ENCODE results near the gene IL1RL2. TPM values are rescaled to one million over a fixed set of nuclear protein-coding genes. Genes with fewer than 3 reads are reported as not detected.
A peak's percentile ranks its signal among the peaks of the same experiment; 100 is the strongest.

The IL1RL2 gene
- total RNA-seq, 1 experiment from 2014 or later = not detected

GRCh38 chr2:102245266-102246151 is 58.7 kb downstream of the IL1RL2 start:
- no peak for DNase-seq
- Histone ChIP-seq H3K27me3 (no peaks in the 10 kb centered on the region), H3K4me3 (no peak overlapping the region), H3K9me3 (no peaks in the 10 kb centered on the region), H3K36me3 (no peaks in the 10 kb centered on the region)

DNA sequence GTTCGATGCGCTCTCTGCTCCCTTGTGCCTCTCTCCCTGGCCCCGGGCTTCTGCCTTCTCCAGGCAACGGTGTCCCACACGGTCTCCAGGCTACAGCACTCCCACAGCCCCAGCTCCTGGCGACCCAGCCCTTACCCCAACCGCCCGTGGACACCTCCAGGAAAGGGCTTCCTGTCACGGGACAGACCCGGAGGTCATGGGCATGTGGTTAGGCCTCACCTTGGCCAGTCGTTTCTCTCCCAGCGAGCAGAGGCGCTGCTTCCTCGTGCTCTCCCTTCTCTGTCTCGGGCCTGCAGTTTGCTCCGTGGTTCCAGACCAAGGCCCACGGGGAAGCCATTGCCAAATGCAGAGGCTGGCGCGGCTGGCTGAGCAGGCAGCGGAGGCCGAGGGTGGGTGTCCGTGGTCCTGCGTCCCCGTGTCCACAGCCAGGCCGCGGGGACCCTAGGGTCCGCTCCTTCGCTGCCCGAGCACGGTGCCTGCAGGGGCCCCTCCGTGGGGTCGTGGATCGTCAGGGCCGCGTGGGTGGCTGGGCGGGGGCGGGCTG is 63.5 kb downstream of the IL1RL2 start:
- Histone ChIP-seq H3K9me3 (no peaks in the 10 kb centered on the region; the same call in 1 of the 2 replicates), H3K36me3 (no peaks in the 10 kb centered on the region), H3K27me3 (no peaks in the 10 kb centered on the region), H3K4me3 (no peak overlapping the region)
- no peak for DNase-seq

- no peak for DNase-seq
- Histone ChIP-seq H3K9me3 (no peaks in the 10 kb centered on the region; the same call in 1 of the 2 replicates), H3K27me3 (no peaks in the 10 kb centered on the region), H3K4me3 (no peak overlapping the region), H3K36me3 (no peaks in the 10 kb centered on the region)
These were observed 64.4 kb downstream of the IL1RL2 start for GRCh38 chr2:102251042-102251848.

- no peak for DNase-seq
- Histone ChIP-seq H3K27me3 (no peaks in the 10 kb centered on the region), H3K9me3 (no peaks in the 10 kb centered on the region; the same call in 1 of the 2 replicates), H3K36me3 (no peaks in the 10 kb centered on the region), H3K4me3 (no peak overlapping the region)
These were observed 65.0 kb downstream of the IL1RL2 start for GRCh38 chr2:102251849-102252203.

GRCh38 chr2:102252236-102252635 is 65.4 kb downstream of the IL1RL2 start:
- DNase-seq = no peak
- no peaks in the 10 kb centered on the region; the same call in 1 of the 2 replicates for H3K9me3 ChIP-seq

DNA sequence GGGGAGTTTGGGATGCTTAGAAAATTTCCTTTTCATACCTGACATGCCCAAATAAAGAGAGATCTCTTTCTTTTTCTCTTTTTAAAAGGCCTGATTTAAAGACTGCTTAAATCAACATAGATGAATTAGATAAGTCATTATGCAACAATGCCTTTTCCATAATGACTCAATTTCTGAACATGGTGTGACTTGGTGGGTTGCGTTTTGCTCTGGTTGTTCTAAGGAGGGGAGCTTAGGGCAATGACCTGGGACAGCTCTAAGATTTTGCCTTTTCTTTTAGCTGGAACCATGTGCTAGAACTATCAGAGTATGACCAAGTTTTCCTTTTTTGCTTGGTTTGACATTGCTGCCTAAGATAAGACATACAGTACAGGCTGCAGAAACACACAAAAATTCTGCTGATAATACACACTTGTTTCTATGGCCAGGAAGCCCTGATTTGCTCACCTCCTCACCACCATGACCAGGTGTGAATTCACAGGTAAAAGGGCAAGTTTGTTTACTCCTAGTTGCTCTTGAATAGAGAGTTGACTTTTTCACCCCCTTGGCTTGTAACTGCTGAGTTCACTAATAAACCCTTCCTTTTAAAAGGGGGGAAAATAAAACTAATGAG is 66.4 kb downstream of the IL1RL2 start:
- H3K36me3 ChIP-seq = no peaks in the 10 kb centered on the region
- DNase-seq = no peak
- H3K27me3 ChIP-seq = no peaks in the 10 kb centered on the region
- H3K9me3 ChIP-seq = no peaks in the 10 kb centered on the region; the same call in 1 of the 2 replicates
- no peak overlapping the region for H3K4me3 ChIP-seq

More at GRCh38 chr2:102252236-102252635, 65.4 kb downstream of the IL1RL2 start:
- Histone ChIP-seq H3K4me3 (no peak overlapping the region), H3K36me3 (no peaks in the 10 kb centered on the region), H3K27me3 (no peaks in the 10 kb centered on the region)

GRCh38 chr2:102253753-102254150 is 66.9 kb downstream of the IL1RL2 start:
- no peaks in the 10 kb centered on the region for H3K27me3 ChIP-seq
- H3K9me3 ChIP-seq = peaks cover 1% of the 10 kb centered on the region; the same call in 1 of the 2 replicates
- no peak overlapping the region for H3K4me3 ChIP-seq
- DNase-seq = no peak
- H3K36me3 ChIP-seq = no peaks in the 10 kb centered on the region

DNA sequence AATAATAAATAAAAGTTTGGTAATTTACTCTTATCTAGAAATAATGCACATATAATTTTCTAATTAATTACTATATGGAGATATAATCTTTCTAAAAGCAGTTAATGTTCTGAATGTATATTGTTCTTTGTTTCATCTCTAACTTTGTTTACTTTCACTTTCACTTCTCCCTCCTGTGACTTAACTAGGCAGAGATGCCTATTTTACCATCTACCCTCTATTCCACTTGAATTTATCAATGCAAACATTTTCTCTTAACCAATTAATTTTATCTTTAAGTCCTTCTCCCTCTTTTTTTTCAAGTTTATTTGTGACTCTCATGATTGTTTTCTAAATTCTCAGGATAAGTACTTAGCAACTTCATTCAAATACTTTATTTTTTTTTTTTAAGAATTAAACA is 69.5 kb downstream of the IL1RL2 start:
- no peak for DNase-seq
- Histone ChIP-seq H3K36me3 (no peaks in the 10 kb centered on the region), H3K9me3 (peaks cover 6% of the 10 kb centered on the region; the same call in 1 of the 2 replicates), H3K4me3 (peak overlapping the region; percentile 21), H3K27me3 (no peaks in the 10 kb centered on the region)

DNA sequence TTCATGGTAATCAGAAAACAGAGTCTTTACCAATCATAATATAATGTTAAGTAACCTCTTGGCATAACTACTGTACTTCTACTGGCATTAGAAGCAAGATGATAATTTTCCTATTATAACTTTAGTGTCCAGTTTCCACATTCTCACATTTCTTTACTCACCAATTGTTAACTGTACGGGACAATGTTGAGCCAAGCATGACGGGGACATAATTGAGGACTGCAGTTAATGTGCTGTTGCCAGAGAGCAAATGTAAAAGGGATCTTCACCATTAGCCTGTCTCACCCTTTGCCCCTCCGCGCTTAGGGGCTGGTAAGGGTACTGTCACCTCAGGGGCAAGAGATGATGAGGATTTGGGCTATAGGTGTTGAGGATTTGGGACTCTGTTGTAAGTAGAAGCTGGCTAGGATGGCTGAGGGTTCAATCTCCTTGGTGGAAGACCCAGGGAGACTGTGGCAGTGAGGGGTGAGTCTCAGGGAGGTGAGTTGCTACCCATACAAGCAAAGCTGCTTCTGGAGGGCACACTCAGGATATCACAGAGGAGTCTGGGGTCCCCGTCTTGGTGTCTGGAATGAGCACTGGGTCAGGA is 70.1 kb downstream of the IL1RL2 start:
- Histone ChIP-seq H3K4me3 (no peak overlapping the region), H3K9me3 (peaks cover 6% of the 10 kb centered on the region; the same call in 1 of the 2 replicates), H3K27me3 (no peaks in the 10 kb centered on the region), H3K36me3 (no peaks in the 10 kb centered on the region)
- no peak for DNase-seq

GRCh38 chr2:102258025-102258385 is 71.2 kb downstream of the IL1RL2 start:
- no peak for DNase-seq
- H3K9me3 ChIP-seq = 0 out of 2 replicates have a peak, but pooled peaks cover 6% of the 10 kb centered on the region
- H3K36me3 ChIP-seq = no peaks in the 10 kb centered on the region
- H3K4me3 ChIP-seq = no peak overlapping the region
- no peaks in the 10 kb centered on the region for H3K27me3 ChIP-seq

DNA sequence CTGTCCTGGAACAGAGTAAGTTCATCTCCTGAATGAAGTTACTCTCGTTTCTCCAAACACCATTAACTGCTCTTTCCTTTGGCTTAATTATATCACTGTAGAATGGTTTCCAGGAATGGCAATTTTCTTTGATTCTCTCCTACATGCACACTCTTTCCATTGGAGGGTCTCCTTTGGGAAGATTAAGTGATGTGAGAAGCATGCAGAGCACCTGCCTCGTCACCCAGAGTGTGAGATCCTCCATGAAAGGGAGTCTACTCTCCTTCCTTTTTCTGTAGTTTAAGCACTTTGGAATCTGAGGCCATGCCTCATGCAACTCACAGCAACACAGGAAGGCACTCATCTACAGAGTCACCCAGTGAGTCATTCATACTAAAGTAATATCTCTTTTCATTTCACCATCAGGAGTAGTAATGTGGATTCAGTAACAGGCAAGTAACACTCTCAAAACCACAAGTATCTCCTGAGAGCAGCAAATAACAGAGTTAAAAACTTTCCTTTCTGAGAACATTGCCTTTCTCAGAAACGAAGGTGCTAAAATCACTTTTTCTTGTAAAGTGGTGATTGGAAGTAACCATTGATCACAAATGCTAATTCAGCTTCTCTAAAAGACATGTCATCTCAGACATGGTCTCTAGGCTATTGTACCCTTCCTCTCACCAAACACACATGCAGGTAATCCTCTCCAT is 71.7 kb downstream of the IL1RL2 start:
- Histone ChIP-seq H3K36me3 (no peaks in the 10 kb centered on the region), H3K9me3 (0 out of 2 replicates have a peak, but pooled peaks cover 6% of the 10 kb centered on the region), H3K27me3 (no peaks in the 10 kb centered on the region), H3K4me3 (no peak overlapping the region)
- peak; percentile 22 for DNase-seq

DNA sequence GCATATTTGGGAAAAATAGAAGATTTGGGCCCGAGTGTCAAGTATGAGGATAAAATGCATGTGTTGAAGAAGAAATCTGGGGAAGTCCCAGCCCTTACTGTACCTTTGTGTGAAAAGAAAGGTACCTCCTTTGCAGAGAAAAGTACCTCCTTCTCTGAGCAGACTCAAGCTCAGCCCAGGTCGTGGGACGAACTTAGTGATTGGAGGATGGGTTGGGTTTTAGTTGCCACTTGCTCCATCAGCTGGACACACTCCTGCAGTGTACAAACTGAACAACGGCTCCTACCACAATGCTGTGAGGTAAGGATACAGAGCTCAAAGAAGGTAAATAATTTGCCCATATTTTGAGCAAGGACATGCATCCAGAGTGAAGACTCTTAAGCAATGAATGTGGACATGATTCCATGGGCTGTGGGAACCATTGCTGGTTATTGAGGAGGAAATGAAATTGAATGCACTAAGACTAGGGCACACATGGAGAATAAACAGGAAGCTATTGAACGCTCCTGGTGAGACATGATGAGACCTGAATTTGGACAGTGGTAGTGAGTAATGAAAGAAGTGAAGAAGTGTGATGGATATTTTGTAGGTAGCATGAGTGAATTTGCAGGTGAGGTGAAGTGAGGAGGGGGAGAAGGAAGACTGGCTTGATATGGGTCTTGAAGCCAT is 74.8 kb downstream of the IL1RL2 start:
- no peaks in the 10 kb centered on the region for H3K36me3 ChIP-seq
- H3K4me3 ChIP-seq = no peak overlapping the region
- no peak for DNase-seq
- H3K9me3 ChIP-seq = 0 out of 2 replicates have a peak, but pooled peaks cover 6% of the 10 kb centered on the region
- H3K27me3 ChIP-seq = no peaks in the 10 kb centered on the region

DNA sequence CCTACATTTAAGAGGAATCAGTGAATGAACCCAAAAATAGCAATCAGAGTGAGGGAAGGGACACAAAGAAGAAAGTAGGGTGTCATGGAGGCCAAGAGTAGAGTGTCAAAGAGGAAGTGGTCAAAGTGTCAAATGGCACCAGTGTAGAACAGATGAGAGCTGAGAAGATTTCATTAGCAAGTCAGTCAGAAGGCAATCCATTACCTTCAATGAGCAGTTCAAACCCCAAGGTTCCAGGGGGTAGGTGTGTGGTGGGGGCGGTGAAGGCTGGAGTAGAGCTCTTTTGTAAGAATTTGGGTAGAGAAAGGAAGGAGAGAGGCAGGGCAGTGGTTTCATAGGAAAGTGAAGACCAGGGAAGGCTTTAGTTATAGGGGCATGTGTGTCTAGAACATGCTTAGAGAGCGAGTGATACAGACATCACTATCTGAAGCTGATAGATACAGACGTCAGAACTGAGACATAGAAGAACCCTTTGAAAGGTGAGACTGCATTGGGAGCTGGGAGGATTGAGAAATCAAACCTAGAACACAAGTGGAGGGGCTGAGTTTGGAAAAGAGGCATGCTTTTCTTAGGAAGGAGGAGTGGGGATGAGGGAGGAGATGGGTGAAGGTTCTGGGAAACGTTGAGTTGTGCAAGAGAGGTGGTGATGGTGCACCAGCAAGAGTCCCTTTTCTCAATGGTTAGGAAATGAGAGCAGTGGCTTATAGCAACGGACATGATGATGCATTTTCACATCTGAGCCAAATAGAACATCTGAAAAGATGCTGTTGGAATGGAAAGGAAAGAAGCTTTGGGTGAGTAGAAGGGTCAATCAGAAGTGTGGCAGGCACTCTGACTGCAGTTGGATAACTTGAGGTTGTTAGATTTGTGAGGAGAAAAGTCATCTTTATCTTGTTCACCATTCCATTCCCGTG is 75.7 kb downstream of the IL1RL2 start:
- 0 out of 2 replicates have a peak, but pooled peaks cover 6% of the 10 kb centered on the region for H3K9me3 ChIP-seq
- H3K27me3 ChIP-seq = no peaks in the 10 kb centered on the region
- no peak for DNase-seq
- no peak overlapping the region for H3K4me3 ChIP-seq
- H3K36me3 ChIP-seq = no peaks in the 10 kb centered on the region

- no peaks in the 10 kb centered on the region for H3K36me3 ChIP-seq
- no peaks in the 10 kb centered on the region for H3K27me3 ChIP-seq
- no peak overlapping the region for H3K4me3 ChIP-seq
- H3K9me3 ChIP-seq = no peaks in the 10 kb centered on the region
- no peak for DNase-seq
These were observed 78.1 kb downstream of the IL1RL2 start for GRCh38 chr2:102264952-102265351.
